K562 (cell line): ENCODE measurements around the gene FHIT. TPM values are rescaled to one million over a fixed set of nuclear protein-coding genes. Genes with fewer than 3 reads are reported as not detected.

Experiments used
- ATAC-seq: fragments of 200-7000 bp; cut with Tn5 transposase; 3 replicates; pipeline ENCODE4 v1.9.1; 2020; ENCODE audit warnings: moderate library complexity
- BruUV-seq: library from RNA; stranded (reverse); fragments of 400-500 nt; replicated peaks from 2 replicates; lab custom pipeline; 2021; lab: Mats Ljungman, UMichigan
- CTCF ChIA-PET: fragments of 300-600 bp; formaldehyde crosslinking; extraction: SDS; loops from one replicate; lab custom pipeline; 2021; ENCODE audit warnings: low intra/inter-chr PET ratio; lab: Yijun Ruan, JAX
- POLR2A ChIA-PET: fragments of 300-600, 350-650 bp; sonication (Branson Sonifier 250); formaldehyde crosslinking; extraction: SDS; loops from one replicate; lab custom pipeline; 2021; ENCODE audit warnings: antibody characterized with exemption, inconsistent platforms; lab: Yijun Ruan, JAX
- DNase-seq, 4 experiments: peaks; one replicate each; pipeline versions ENCODE4 v3.0.0 to v3.0.0-alpha.2; 2011 to 2018; ENCODE audit warnings: low spot score in 3 of 4, mixed read lengths in 3 of 4; ENCODE audit errors: extremely low read depth in 1 of 4
- FAIRE-seq: peaks from 2 replicates; lab custom pipeline; 2011; peaks lifted over from hg19 to GRCh38; lab: Jason Lieb, UNC
- H2AFZ ChIP-seq: 2 replicates; pipeline ENCODE4 v1.6.0; 2011; ENCODE audit warnings: low read depth, low read length, control low read depth, inconsistent platforms
- H3K27ac ChIP-seq: fragments of 200-600 bp; 3 replicates; pipeline ENCODE4 v1.8.0; 2011; ENCODE audit warnings: low read depth, mild to moderate bottlenecking, control low read depth, inconsistent platforms, low read length, moderate library complexity, mixed read lengths; ENCODE audit errors: extremely low read depth
- H3K27me3 ChIP-seq, 2 experiments: fragments of 300-600 bp in 1 of 2; 2 replicates in 1 of 2; 3 replicates in 1 of 2; pipeline versions ENCODE4 v1.6.0 to v1.8.0; 2011; ENCODE audit warnings: inconsistent platforms in 2 of 2, low read length in 2 of 2, mild to moderate bottlenecking in 1 of 2, mixed read lengths in 1 of 2, moderate library complexity in 1 of 2; ENCODE audit not compliant: control insufficient read depth in 2 of 2, insufficient read depth in 2 of 2
- H3K36me3 ChIP-seq: fragments of 300-600 bp; 3 replicates; pipeline ENCODE4 v1.8.0; 2011; ENCODE audit warnings: mild to moderate bottlenecking, low read length, inconsistent platforms; ENCODE audit not compliant: control insufficient read depth, insufficient read depth
- H3K4me1 ChIP-seq, 2 experiments: fragments of 200-600 bp in 1 of 2; replicated peaks in 1 of 2; 2 replicates in 1 of 2; 3 replicates in 1 of 2; pipeline versions ENCODE4 v1.5.1 to v1.8.0; 2011; ENCODE audit warnings: inconsistent platforms in 2 of 2, low read length in 2 of 2, mild to moderate bottlenecking in 1 of 2, mixed read lengths in 1 of 2, moderate library complexity in 1 of 2; ENCODE audit not compliant: control insufficient read depth in 2 of 2, insufficient read depth in 2 of 2
- H3K4me2 ChIP-seq: 2 replicates; pipeline ENCODE4 v1.6.1; 2011; ENCODE audit warnings: low read length, control low read depth, inconsistent platforms, mixed read lengths; ENCODE audit not compliant: insufficient read depth
- H3K4me3 ChIP-seq: fragments of 200-600 bp; sonication (generic), shearing (Covaris generic); 2 replicates; pipeline ENCODE4 v1.5.1; 2016; ENCODE audit warnings: control low read depth, inconsistent platforms
- H3K79me2 ChIP-seq: fragments of 200-600 bp; 3 replicates; pipeline ENCODE4 v1.8.0; 2011; ENCODE audit warnings: low read length, inconsistent platforms; ENCODE audit not compliant: control insufficient read depth, insufficient read depth
- H3K9ac ChIP-seq, 2 experiments: 2 replicates each; pipeline versions ENCODE4 v1.6.0 to v1.6.1; 2011; ENCODE audit warnings: low read depth in 2 of 2, low read length in 2 of 2, control low read depth in 1 of 2, inconsistent platforms in 1 of 2, mild to moderate bottlenecking in 1 of 2, mixed read lengths in 1 of 2; ENCODE audit not compliant: insufficient read depth in 1 of 2
- H3K9me1 ChIP-seq: one replicate; pipeline ENCODE4 v1.6.0; 2011; ENCODE audit warnings: inconsistent platforms, mild to moderate bottlenecking, low read length, moderate library complexity; ENCODE audit not compliant: control insufficient read depth, insufficient read depth
- H3K9me3 ChIP-seq: replicated peaks from 2 replicates; pipeline ENCODE4 v1.5.1; 2011; ENCODE audit warnings: low read depth, low read length, inconsistent platforms; ENCODE audit not compliant: control insufficient read depth, insufficient read depth
- H4K20me1 ChIP-seq: replicated peaks from 2 replicates; pipeline ENCODE4 v1.6.1; 2011; ENCODE audit warnings: low read length, inconsistent platforms, mixed read lengths; ENCODE audit not compliant: control insufficient read depth, insufficient read depth
- FOSL1 ChIP-seq: fragments of 200-800 bp; sonication (Bioruptor generic); conservative IDR thresholded peaks from 2 replicates; pipeline ENCODE4 v1.6.1; 2016; ENCODE audit warnings: missing genetic modification characterization, missing compliant biosample characterization
- KLF16 ChIP-seq: IDR thresholded peaks from 2 replicates; pipeline ENCODE4 v1.6.1; 2016; ENCODE audit warnings: antibody characterized with exemption
- LEF1 ChIP-seq: fragments of 450-650 bp; IDR thresholded peaks from 2 replicates; pipeline ENCODE4 v1.6.1; 2016; ENCODE audit warnings: mild to moderate bottlenecking
- MCM2 ChIP-seq: fragments of 450-650 bp; IDR thresholded peaks from 2 replicates; pipeline ENCODE4 v1.6.1; 2017; ENCODE audit warnings: low read depth, mild to moderate bottlenecking
- NFRKB ChIP-seq: fragments of 450-650 bp; IDR thresholded peaks from 2 replicates; pipeline ENCODE4 v1.6.1; 2016; ENCODE audit warnings: low read depth
- NR2C1 ChIP-seq, 2 experiments: fragments of 450-650 bp; IDR thresholded peaks; 2 replicates each; pipeline ENCODE4 v1.6.1; 2017; ENCODE audit warnings: mild to moderate bottlenecking in 2 of 2, antibody characterized with exemption in 1 of 2, inconsistent platforms in 1 of 2, missing compliant biosample characterization in 1 of 2, missing genetic modification characterization in 1 of 2
- NRF1 ChIP-seq, 2 experiments: fragments of 450-650 bp; IDR thresholded peaks in 1 of 2; conservative IDR thresholded peaks in 1 of 2; 2 replicates each; pipeline ENCODE4 v1.6.1; 2014; ENCODE audit warnings: mild to moderate bottlenecking in 2 of 2
- RBM15 ChIP-seq: fragments of 200-400 bp; formaldehyde crosslinking; IDR thresholded peaks from 2 replicates; pipeline ENCODE4 v1.6.1; 2018; ENCODE audit warnings: mild to moderate bottlenecking, low read length, moderate library complexity; ENCODE audit not compliant: insufficient read depth
- RFX1 ChIP-seq: fragments of 450-650 bp; IDR thresholded peaks from 2 replicates; pipeline ENCODE4 v1.6.1; 2016; ENCODE audit warnings: mild to moderate bottlenecking, moderate library complexity
- SMAD4 ChIP-seq: fragments of 250-450 bp; sonication (Bioruptor Pico); conservative IDR thresholded peaks from 2 replicates; pipeline ENCODE4 v1.8.0; 2021; ENCODE audit warnings: inconsistent platforms, mild to moderate bottlenecking, moderate library complexity
- SRSF1 ChIP-seq: fragments of 200-400 bp; formaldehyde crosslinking; IDR thresholded peaks from 2 replicates; pipeline ENCODE4 v1.6.1; 2017; ENCODE audit warnings: mild to moderate bottlenecking, low read depth, low read length, moderate library complexity
- SRSF3 ChIP-seq: fragments of 200-400 bp; formaldehyde crosslinking; IDR thresholded peaks from 2 replicates; pipeline ENCODE4 v1.6.1; 2016; ENCODE audit warnings: mild to moderate bottlenecking, low read length, moderate library complexity; ENCODE audit not compliant: insufficient read depth
- TEAD1 ChIP-seq, 2 experiments: fragments of 450-650 bp in 1 of 2; sonication (generic) in 1 of 2; formaldehyde crosslinking; IDR thresholded peaks; 2 replicates each; pipeline versions ENCODE4 v1.4.0 to v1.8.0; 2020 to 2022; ENCODE audit warnings: mild to moderate bottlenecking in 2 of 2, missing genetic modification reagents in 1 of 2
- THRAP3 ChIP-seq: fragments of 450-650 bp; IDR thresholded peaks from 2 replicates; pipeline ENCODE4 v1.6.1; 2016; ENCODE audit warnings: mild to moderate bottlenecking, inconsistent platforms, borderline replicate concordance
- ZNF644 ChIP-seq: fragments of 200-800 bp; sonication (Bioruptor generic); IDR thresholded peaks from 2 replicates; pipeline ENCODE4 v1.6.1; 2016; ENCODE audit warnings: low read depth, missing genetic modification characterization, missing compliant biosample characterization
- WGBS: fragments of 100-300 bp; shearing (Covaris generic); methylation state at CpG from one replicate; pipeline ENCODE4 v1.1.6; 2016; ENCODE audit warnings: low coverage, mixed read lengths; ENCODE audit not compliant: insufficient coverage; ENCODE audit errors: missing lambda C conversion rate; 5-methylcytosine and 5-hydroxymethylcytosine counted together
- in situ Hi-C: fragments of 300-500 bp; cut with MboI; formaldehyde crosslinking; loops from 4 replicates; pipeline ENCODE4 v1.15.0; 2018; ENCODE audit warnings: inconsistent platforms, mixed read lengths
- intact Hi-C: fragments of 100-400 bp; cut with micrococcal nuclease; formaldehyde crosslinking; loops from 2 replicates; pipeline ENCODE4 v1.14.2; 2022
- polyA plus RNA-seq, 8 experiments: library from polyadenylated mRNA; depleted of rRNA in 4 of 8; stranded (reverse) in 5 of 8; unstranded in 3 of 8; fragments of >200 nt; fragmentation: Nextera tagmentation in 2 of 8; fragmentation: Illumina TruSeq in 1 of 8; extraction: Ambion mirVana in 2 of 8; extraction: Trizol in 1 of 8; gene quantifications; 2 replicates each; pipeline versions ENCODE4 v1.2.1 to v1.2.3, GENCODE V29; 2011 to 2014; ENCODE audit warnings: inconsistent platforms in 1 of 8, missing spikeins in 1 of 8
- total RNA-seq, 7 experiments: library from RNA; depleted of rRNA in 6 of 7; stranded (reverse); fragments of >200 nt in 6 of 7; fragmentation: Illumina TruSeq in 2 of 7; extraction: Trizol in 2 of 7; gene quantifications; 2 replicates each; pipeline versions ENCODE4 v1.2.1 to v1.2.3, GENCODE V29; 2011 to 2021; ENCODE audit warnings: low replicate concordance in 1 of 7
- TF ChIP-seq, protein P1 (sequence below): fragments of 250-450 bp; sonication (Bioruptor Pico); IDR thresholded peaks from 2 replicates; pipeline ENCODE4 v1.6.1; 2021; ENCODE audit warnings: mild to moderate bottlenecking
- TF ChIP-seq, protein P2 (sequence below): sonication (generic); formaldehyde crosslinking; IDR thresholded peaks from 2 replicates; pipeline ENCODE4 v1.9.0; 2022; ENCODE audit warnings: mild to moderate bottlenecking, missing genetic modification reagents
- TF ChIP-seq, protein P3 (sequence below): fragments of 450-650 bp; formaldehyde crosslinking; IDR thresholded peaks from 2 replicates; pipeline ENCODE4 v1.4.0; 2020; ENCODE audit warnings: mild to moderate bottlenecking, moderate library complexity

Gene FHIT
- total and polyA plus RNA-seq, 9 of the 15 experiments (the other 6 are each of a cell fraction or from before 2014, with no cell fraction given), result 1.7 to 9.1 (median 4.3) TPM

DNA sequence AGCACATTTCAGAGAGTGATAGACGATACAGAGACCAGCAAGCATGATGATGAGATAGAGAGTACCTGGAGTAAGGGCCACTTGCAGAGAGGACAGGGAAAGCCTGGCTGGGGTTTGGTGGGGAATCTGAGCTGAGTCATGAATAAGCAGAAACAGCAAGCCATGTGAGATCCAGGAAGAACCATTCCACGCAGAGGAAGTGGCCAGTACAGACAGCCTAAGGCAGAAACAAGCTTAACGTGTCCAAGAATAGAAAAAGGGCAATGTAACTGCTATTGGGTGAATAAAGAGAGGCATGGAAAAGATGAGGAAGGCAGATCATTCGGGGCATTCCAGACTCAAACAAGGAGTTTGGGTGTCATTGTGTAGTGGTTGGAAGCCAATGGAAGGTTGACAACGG is 1385.2 kb downstream of the FHIT start:
- H3K27me3 ChIP-seq, result no peaks in the 10 kb centered on the region
- no peaks in the 10 kb centered on the region for H3K36me3 ChIP-seq
- no TSS peak for BruUV-seq
- in situ Hi-C loops, result loop anchor here (25.0 kb wide), 1 partner anchor 279 kb away; no protein-coding TSS in a partner anchor
- H3K27ac ChIP-seq, result no peak overlapping the region
- H3K9me1 ChIP-seq, result no peaks in the 10 kb centered on the region
- TF ChIP-seq MCM2 (no peak), SRSF1 (no peak), KLF16 (no peak), NR2C1 (IDR thresholded peaks at IDR 0.05) (no peak), NR2C1 (tag; IDR thresholded peaks at IDR 0.05) (no peak), NFRKB (no peak), THRAP3 (no peak), FOSL1 (no peak), ZNF644 (tag) (no peak), SMAD4 (CRISPR knock-in tag) (no peak), RBM15 (no peak), RFX1 (no peak), TEAD1 (CRISPR knock-in tag; IDR thresholded peaks at IDR 0.05) (no peak), NRF1 (conservative IDR thresholded peaks at IDR 0.05 in 1 of 2, IDR thresholded peaks at IDR 0.05 in 1 of 2) (no peak), SRSF3 (no peak), LEF1 (no peak)
- TF ChIP-seq, protein P1, sequence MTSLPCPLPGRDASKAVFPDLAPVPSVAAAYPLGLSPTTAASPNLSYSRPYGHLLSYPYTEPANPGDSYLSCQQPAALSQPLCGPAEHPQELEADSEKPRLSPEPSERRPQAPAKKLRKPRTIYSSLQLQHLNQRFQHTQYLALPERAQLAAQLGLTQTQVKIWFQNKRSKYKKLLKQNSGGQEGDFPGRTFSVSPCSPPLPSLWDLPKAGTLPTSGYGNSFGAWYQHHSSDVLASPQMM (CRISPR knock-in tag), result no peak
- TF ChIP-seq, protein P2, sequence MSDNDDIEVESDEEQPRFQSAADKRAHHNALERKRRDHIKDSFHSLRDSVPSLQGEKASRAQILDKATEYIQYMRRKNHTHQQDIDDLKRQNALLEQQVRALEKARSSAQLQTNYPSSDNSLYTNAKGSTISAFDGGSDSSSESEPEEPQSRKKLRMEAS (CRISPR knock-in tag), result no peak
- TF ChIP-seq, protein P3, sequence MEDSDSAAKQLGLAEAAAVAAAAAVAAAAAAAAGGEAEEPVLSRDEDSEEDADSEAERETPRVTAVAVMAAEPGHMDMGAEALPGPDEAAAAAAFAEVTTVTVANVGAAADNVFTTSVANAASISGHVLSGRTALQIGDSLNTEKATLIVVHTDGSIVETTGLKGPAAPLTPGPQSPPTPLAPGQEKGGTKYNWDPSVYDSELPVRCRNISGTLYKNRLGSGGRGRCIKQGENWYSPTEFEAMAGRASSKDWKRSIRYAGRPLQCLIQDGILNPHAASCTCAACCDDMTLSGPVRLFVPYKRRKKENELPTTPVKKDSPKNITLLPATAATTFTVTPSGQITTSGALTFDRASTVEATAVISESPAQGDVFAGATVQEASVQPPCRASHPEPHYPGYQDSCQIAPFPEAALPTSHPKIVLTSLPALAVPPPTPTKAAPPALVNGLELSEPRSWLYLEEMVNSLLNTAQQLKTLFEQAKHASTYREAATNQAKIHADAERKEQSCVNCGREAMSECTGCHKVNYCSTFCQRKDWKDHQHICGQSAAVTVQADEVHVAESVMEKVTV (CRISPR knock-in tag), result no peak
- no peaks in the 10 kb centered on the region for H4K20me1 ChIP-seq
- no peaks in the 10 kb centered on the region for H3K4me1 ChIP-seq
- WGBS, result 15% methylated on average over 3 of the region's 5 CpGs
- no peaks in the 10 kb centered on the region for H3K9me3 ChIP-seq
- CTCF ChIA-PET, result no interaction called here
- POLR2A ChIA-PET, result no interaction called here
- H2AFZ ChIP-seq, result no peak overlapping the region
- no peak overlapping the region for H3K9ac ChIP-seq
- no peak overlapping the region for H3K4me3 ChIP-seq
- H3K4me2 ChIP-seq, result no peak overlapping the region
- FAIRE-seq, result no peak
- ATAC-seq, result no peak
- H3K79me2 ChIP-seq, result no peaks in the 10 kb centered on the region
- intact Hi-C loops, result no loop called here
- DNase-seq, result no peak
